Endothelial cell (in vitro differentiated cells): Measurements from ENCODE around the gene VPS29. TPM values are rescaled to one million over a fixed set of nuclear protein-coding genes. Genes with fewer than 3 reads are reported as not detected.

Experiments
- DNase-seq: peaks from one replicate; pipeline ENCODE4 v3.0.0; 2021; ENCODE audit warnings: low spot score
- H3K27ac Mint-ChIP-seq: one replicate; pipeline ENCODE4 v1.8.0; 2021; ENCODE audit warnings: mixed read lengths, inconsistent platforms; ENCODE audit not compliant: unreplicated experiment
- H3K27me3 Mint-ChIP-seq: one replicate; pipeline ENCODE4 v1.8.0; 2021; ENCODE audit warnings: mild to moderate bottlenecking, moderate library complexity, mixed read lengths, inconsistent platforms; ENCODE audit not compliant: unreplicated experiment
- H3K36me3 Mint-ChIP-seq: one replicate; pipeline ENCODE4 v1.8.0; 2021; ENCODE audit warnings: mild to moderate bottlenecking, low read depth, mixed read lengths, inconsistent platforms; ENCODE audit not compliant: unreplicated experiment
- H3K4me1 Mint-ChIP-seq: one replicate; pipeline ENCODE4 v1.8.0; 2021; ENCODE audit warnings: mild to moderate bottlenecking, mixed read lengths, inconsistent platforms; ENCODE audit not compliant: unreplicated experiment
- H3K4me3 Mint-ChIP-seq: one replicate; pipeline ENCODE4 v1.8.0; 2021; ENCODE audit warnings: mild to moderate bottlenecking, mixed read lengths, inconsistent platforms; ENCODE audit not compliant: unreplicated experiment
- H3K9me3 Mint-ChIP-seq: one replicate; pipeline ENCODE4 v1.8.0; 2021; ENCODE audit warnings: mixed read lengths, inconsistent platforms; ENCODE audit not compliant: unreplicated experiment
- total RNA-seq: library from RNA; stranded (reverse); fragmentation: NEBNext Ultra II Directional; extraction: Animal tissue kit (Norgen Biotek cat#: 25700); gene quantifications from one replicate; pipeline ENCODE4 v1.2.1, GENCODE V29; 2021; ENCODE audit not compliant: unreplicated experiment
- TF ChIP-seq, protein P1 (sequence below): fragments of 200-600 bp; sonication (generic); IDR thresholded peaks from one replicate; pipeline ENCODE4 v1.5.0; 2021; ENCODE audit warnings: antibody characterized with exemption; ENCODE audit not compliant: unreplicated experiment

The VPS29 gene
- total RNA-seq, 1 donor from 2014 or later = 116 TPM

DNA sequence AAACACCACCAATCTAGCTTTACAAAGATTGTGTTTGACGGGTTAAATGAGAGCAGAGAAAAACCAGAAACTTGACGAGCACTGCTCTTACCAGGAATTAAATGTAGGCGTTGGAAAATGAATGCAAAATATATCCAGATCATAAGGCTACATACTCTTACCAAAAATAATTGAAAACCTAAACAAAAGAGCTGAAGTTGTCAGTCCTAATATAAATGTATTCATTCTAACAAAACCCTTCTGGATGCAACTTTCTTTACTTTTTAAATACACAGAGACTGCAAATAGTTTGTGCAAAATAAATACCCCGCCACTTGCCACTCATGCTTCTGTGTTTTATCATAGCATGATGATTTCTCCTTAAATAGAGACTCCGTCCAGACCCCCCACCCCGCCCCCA is 32.9 kb upstream of the VPS29 start:
- TF ChIP-seq, protein P1, sequence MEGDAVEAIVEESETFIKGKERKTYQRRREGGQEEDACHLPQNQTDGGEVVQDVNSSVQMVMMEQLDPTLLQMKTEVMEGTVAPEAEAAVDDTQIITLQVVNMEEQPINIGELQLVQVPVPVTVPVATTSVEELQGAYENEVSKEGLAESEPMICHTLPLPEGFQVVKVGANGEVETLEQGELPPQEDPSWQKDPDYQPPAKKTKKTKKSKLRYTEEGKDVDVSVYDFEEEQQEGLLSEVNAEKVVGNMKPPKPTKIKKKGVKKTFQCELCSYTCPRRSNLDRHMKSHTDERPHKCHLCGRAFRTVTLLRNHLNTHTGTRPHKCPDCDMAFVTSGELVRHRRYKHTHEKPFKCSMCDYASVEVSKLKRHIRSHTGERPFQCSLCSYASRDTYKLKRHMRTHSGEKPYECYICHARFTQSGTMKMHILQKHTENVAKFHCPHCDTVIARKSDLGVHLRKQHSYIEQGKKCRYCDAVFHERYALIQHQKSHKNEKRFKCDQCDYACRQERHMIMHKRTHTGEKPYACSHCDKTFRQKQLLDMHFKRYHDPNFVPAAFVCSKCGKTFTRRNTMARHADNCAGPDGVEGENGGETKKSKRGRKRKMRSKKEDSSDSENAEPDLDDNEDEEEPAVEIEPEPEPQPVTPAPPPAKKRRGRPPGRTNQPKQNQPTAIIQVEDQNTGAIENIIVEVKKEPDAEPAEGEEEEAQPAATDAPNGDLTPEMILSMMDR = no peak
- no peaks in the 10 kb centered on the region for H3K27me3 Mint-ChIP-seq
- H3K27ac Mint-ChIP-seq = no peak overlapping the region

DNA sequence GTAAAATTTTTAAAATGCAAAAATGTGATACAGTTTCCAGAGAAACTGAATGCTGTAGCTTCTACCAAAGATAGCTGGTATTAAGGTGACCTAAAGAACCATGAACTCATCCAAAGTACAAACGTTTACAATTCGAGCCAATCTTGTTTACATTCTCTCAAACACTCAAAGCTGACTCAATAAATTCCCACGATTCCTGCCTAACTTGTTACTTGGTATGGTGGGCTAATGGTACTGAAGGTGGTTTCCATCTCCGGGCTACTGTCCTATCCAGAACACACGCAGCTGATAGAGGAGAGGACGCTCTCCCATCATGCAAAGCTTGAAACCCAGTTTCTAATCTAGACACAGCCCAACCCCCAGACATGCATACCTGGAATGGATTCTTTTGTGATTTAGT is 31.7 kb upstream of the VPS29 start:
- Mint-ChIP-seq H3K36me3 (peaks cover 7% of the 10 kb centered on the region), H3K27me3 (no peaks in the 10 kb centered on the region), H3K4me1 (no peaks in the 10 kb centered on the region), H3K27ac (no peak overlapping the region), H3K4me3 (no peak overlapping the region), H3K9me3 (no peaks in the 10 kb centered on the region)
- TF ChIP-seq, protein P1 = no peak
- no peak for DNase-seq

More for the DNA sequence above, 32.9 kb upstream of the VPS29 start:
- Mint-ChIP-seq H3K4me3 (no peak overlapping the region), H3K36me3 (peaks cover 8% of the 10 kb centered on the region), H3K4me1 (no peaks in the 10 kb centered on the region), H3K9me3 (no peaks in the 10 kb centered on the region)
- DNase-seq = no peak

DNA sequence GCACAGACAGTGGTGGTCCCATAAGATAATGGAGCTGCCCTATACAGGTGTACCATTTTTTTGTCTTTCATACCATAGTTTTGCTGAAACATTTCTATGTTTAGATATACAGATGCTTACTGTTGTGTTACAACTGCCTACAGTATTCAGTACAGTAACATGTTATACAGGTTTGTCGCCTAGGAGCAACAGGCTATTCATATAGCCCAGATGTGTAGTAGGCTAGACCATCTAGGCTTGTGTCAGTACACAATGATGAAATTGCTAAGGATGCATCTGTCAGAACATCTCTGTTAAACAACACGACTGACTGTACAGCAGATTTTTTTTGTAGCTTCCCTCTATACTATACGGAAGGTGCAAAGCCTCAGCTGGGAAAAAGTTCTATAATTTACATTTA is 30.7 kb upstream of the VPS29 start:
- H3K27me3 Mint-ChIP-seq = no peaks in the 10 kb centered on the region
- no peaks in the 10 kb centered on the region for H3K4me1 Mint-ChIP-seq

DNA sequence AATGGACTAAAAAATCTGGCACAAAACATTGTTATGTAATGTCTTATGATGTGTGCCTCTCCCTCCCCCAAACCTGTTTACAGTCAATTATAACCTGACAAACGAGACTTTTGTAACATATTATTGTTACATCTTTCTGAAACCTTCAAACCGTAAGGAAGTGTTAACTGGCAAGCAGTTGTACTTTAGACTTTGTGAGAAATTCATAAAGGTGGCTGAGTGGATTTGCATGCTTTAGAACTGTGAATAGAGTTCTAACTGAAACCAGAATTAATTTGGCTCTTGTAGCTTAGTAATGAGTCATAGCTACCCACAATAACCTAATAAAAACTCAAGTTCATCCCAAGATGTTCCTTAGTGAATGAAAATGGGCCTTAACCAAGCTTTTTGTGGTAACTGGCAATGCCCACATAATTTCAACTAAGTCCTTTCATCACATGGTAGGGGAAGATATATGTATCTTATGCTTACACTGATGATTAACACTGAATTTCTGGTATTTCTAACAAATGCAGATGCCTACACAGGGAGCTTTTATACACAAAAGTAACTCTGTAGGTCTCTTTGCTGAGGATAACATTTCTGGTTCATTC is 29.9 kb upstream of the VPS29 start:
- H3K9me3 Mint-ChIP-seq = no peaks in the 10 kb centered on the region
- no peaks in the 10 kb centered on the region for H3K27me3 Mint-ChIP-seq
- no peak overlapping the region for H3K4me3 Mint-ChIP-seq
- DNase-seq = no peak
- H3K27ac Mint-ChIP-seq = no peak overlapping the region
- H3K36me3 Mint-ChIP-seq = peaks cover 11% of the 10 kb centered on the region
- TF ChIP-seq, protein P1 = no peak
- no peaks in the 10 kb centered on the region for H3K4me1 Mint-ChIP-seq

More for the DNA sequence above, 30.7 kb upstream of the VPS29 start:
- Mint-ChIP-seq H3K36me3 (peaks cover 11% of the 10 kb centered on the region), H3K9me3 (no peaks in the 10 kb centered on the region), H3K4me3 (no peak overlapping the region), H3K27ac (no peak overlapping the region)
- TF ChIP-seq, protein P1 = no peak
- DNase-seq = no peak

DNA sequence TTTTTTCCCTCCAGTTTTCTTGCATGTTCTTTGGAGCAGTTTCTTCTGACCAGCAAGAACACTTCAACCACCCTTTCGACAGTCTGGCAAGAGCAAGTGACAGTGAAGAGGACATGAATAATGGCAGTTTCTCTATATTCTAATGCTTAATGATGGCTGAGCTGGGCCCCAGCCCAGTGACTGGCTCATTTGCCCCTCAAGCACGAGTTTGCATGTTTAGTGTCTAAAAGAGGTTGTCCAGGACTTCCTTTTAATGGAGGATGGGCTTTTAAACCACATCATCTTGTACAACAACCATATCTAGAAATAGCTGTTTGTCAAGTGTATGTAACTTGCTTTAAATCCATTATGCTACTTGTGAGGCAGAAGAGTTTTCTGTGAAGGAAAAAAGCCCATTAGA is 28.6 kb upstream of the VPS29 start:
- Mint-ChIP-seq H3K27me3 (no peaks in the 10 kb centered on the region), H3K4me1 (no peaks in the 10 kb centered on the region), H3K27ac (no peak overlapping the region), H3K9me3 (no peaks in the 10 kb centered on the region), H3K36me3 (peaks cover 11% of the 10 kb centered on the region), H3K4me3 (no peak overlapping the region)
- TF ChIP-seq, protein P1 = no peak
- DNase-seq = no peak
